ENCODE measurements around the gene MAFG.

DNA sequence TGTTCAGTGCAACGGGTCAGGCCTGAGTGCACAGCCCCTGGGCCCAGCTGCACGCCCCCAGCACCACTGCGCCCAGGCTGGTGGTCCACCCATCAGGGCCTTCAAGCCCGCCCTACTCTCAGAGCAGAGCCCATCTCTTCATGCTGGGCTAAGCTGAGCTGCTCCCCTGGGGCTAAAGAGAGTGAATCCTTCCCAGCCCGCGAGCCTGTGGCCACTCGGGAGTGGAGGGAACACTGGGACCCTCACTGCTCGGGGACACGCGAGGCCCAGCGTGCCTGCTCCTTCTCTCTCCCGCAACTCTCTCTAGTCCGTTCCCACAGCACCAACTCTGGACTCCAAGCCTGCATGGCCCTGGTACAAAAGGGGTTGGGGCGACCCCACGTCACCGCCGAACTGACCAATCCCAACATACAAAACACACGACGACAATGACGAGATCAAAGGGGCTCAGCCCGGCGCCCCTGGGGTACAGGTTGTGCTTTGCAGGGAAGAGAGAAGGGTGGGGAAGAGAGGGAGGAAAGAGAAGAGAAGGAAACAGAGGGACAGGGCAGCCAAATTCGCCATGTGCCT is 5.5 kb downstream of the MAFG start:
- TF ChIP-seq, protein P1, sequence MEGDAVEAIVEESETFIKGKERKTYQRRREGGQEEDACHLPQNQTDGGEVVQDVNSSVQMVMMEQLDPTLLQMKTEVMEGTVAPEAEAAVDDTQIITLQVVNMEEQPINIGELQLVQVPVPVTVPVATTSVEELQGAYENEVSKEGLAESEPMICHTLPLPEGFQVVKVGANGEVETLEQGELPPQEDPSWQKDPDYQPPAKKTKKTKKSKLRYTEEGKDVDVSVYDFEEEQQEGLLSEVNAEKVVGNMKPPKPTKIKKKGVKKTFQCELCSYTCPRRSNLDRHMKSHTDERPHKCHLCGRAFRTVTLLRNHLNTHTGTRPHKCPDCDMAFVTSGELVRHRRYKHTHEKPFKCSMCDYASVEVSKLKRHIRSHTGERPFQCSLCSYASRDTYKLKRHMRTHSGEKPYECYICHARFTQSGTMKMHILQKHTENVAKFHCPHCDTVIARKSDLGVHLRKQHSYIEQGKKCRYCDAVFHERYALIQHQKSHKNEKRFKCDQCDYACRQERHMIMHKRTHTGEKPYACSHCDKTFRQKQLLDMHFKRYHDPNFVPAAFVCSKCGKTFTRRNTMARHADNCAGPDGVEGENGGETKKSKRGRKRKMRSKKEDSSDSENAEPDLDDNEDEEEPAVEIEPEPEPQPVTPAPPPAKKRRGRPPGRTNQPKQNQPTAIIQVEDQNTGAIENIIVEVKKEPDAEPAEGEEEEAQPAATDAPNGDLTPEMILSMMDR (IDR thresholded peaks at IDR 0.05): no peak
- no peak for TF ChIP-seq POLR2A (IDR thresholded peaks at IDR 0.05)
- no peak for TF ChIP-seq POLR2AphosphoS5 (IDR thresholded peaks at IDR 0.05)

Measured in suprapubic skin (tissue), 4 donors.